ENCODE measurements around the gene FAM89A.
"Not testable (repeated sequence)": the region's sequence is repeated elsewhere in the genome, so short reads cannot be mapped to it uniquely, and the experiment has no call there.

DNA sequence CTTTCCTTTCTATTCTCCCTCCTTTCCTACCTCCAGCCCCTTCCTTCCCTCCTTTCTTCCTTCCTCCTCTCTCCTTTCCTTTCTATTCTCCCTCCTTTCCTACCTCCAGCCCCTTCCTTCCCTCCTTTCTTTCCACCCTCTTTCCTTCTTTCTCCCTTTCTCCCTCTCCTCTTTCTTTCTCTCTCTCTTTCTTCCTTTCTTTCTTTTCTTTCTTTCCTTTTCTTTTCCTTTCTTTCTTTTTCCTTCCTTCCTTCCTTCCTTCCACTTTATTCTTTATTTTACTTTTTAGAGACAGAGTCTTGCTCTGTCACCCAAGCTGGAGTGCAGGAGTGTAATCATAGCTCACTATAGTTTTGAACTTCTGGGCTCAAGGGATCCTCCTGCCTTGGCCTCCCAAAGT lies 7.5 kb upstream of the FAM89A start:
- TF ChIP-seq, protein P1, sequence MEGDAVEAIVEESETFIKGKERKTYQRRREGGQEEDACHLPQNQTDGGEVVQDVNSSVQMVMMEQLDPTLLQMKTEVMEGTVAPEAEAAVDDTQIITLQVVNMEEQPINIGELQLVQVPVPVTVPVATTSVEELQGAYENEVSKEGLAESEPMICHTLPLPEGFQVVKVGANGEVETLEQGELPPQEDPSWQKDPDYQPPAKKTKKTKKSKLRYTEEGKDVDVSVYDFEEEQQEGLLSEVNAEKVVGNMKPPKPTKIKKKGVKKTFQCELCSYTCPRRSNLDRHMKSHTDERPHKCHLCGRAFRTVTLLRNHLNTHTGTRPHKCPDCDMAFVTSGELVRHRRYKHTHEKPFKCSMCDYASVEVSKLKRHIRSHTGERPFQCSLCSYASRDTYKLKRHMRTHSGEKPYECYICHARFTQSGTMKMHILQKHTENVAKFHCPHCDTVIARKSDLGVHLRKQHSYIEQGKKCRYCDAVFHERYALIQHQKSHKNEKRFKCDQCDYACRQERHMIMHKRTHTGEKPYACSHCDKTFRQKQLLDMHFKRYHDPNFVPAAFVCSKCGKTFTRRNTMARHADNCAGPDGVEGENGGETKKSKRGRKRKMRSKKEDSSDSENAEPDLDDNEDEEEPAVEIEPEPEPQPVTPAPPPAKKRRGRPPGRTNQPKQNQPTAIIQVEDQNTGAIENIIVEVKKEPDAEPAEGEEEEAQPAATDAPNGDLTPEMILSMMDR (IDR thresholded peaks at IDR 0.05) = not testable (repeated sequence)
- not testable (repeated sequence) for TF ChIP-seq POLR2A (IDR thresholded peaks at IDR 0.05)

Data from breast epithelium (tissue), 3 donors.